ENCODE measurements around the gene TRABD2B.

TRABD2B gene

GRCh38 chr1:47839433-47839760 lies 157.8 kb downstream of the TRABD2B start:
- no peak for TF ChIP-seq TAF1 (IDR thresholded peaks at IDR 0.05; ENCODE audit: borderline replicate concordance, insufficient read depth, low read length)
- no peak for TF ChIP-seq SIN3A (IDR thresholded peaks at IDR 0.05; ENCODE audit: borderline replicate concordance, insufficient read depth, low read length)
- TF ChIP-seq POLR2AphosphoS5 (IDR thresholded peaks at IDR 0.05; ENCODE audit: low read depth, low read length): no peak
- no peak for TF ChIP-seq FOXP2 (optimal IDR thresholded peaks at IDR 0.05; ENCODE audit: borderline replicate concordance, extremely low read depth, extremely low read length, insufficient read depth)
- TF ChIP-seq REST (IDR thresholded peaks at IDR 0.05; ENCODE audit: insufficient read depth in 1 of 2, low read depth in 2 of 2, low read length in 2 of 2): no peak

- TF ChIP-seq FOXP2 (optimal IDR thresholded peaks at IDR 0.05; ENCODE audit: borderline replicate concordance, extremely low read depth, extremely low read length, insufficient read depth) (no peak), TAF1 (IDR thresholded peaks at IDR 0.05; ENCODE audit: borderline replicate concordance, insufficient read depth, low read length) (no peak), REST (IDR thresholded peaks at IDR 0.05; ENCODE audit: insufficient read depth in 1 of 2, low read depth in 2 of 2, low read length in 2 of 2) (no peak), POLR2AphosphoS5 (IDR thresholded peaks at IDR 0.05; ENCODE audit: low read depth, low read length) (no peak), SIN3A (IDR thresholded peaks at IDR 0.05; ENCODE audit: borderline replicate concordance, insufficient read depth, low read length) (no peak)
Measured at GRCh38 chr1:47838562-47839432, 158.4 kb downstream of the TRABD2B start.

GRCh38 chr1:47837866-47838561 lies 159.2 kb downstream of the TRABD2B start:
- TF ChIP-seq FOXP2 (optimal IDR thresholded peaks at IDR 0.05; ENCODE audit: borderline replicate concordance, extremely low read depth, extremely low read length, insufficient read depth): no peak
- TF ChIP-seq TAF1 (IDR thresholded peaks at IDR 0.05; ENCODE audit: borderline replicate concordance, insufficient read depth, low read length): no peak
- TF ChIP-seq POLR2AphosphoS5 (IDR thresholded peaks at IDR 0.05; ENCODE audit: low read depth, low read length): no peak
- TF ChIP-seq SIN3A (IDR thresholded peaks at IDR 0.05; ENCODE audit: borderline replicate concordance, insufficient read depth, low read length): no peak
- TF ChIP-seq REST (IDR thresholded peaks at IDR 0.05; ENCODE audit: insufficient read depth in 1 of 2, low read depth in 2 of 2, low read length in 2 of 2): no peak

- TF ChIP-seq TAF1 (IDR thresholded peaks at IDR 0.05; ENCODE audit: borderline replicate concordance, insufficient read depth, low read length) (no peak), FOXP2 (optimal IDR thresholded peaks at IDR 0.05; ENCODE audit: borderline replicate concordance, extremely low read depth, extremely low read length, insufficient read depth) (no peak), REST (IDR thresholded peaks at IDR 0.05; ENCODE audit: insufficient read depth in 1 of 2, low read depth in 2 of 2, low read length in 2 of 2) (no peak), SIN3A (IDR thresholded peaks at IDR 0.05; ENCODE audit: borderline replicate concordance, insufficient read depth, low read length) (no peak), POLR2AphosphoS5 (IDR thresholded peaks at IDR 0.05; ENCODE audit: low read depth, low read length) (no peak)
Measured at GRCh38 chr1:47837056-47837830, 159.9 kb downstream of the TRABD2B start.

Data from PFSK-1 (cell line).